Activated T-cell treated with anti-CD3 and anti-CD28 coated beads for 4 hours (primary cell): ENCODE measurements around the gene RPS17.
"Not testable (repeated sequence)": the region's sequence is repeated elsewhere in the genome, so short reads cannot be mapped to it uniquely, and the experiment has no call there.

Source experiments
- DNase-seq: peaks from one replicate; pipeline ENCODE4 v3.0.0-alpha.2; 2020

RPS17 gene

DNA sequence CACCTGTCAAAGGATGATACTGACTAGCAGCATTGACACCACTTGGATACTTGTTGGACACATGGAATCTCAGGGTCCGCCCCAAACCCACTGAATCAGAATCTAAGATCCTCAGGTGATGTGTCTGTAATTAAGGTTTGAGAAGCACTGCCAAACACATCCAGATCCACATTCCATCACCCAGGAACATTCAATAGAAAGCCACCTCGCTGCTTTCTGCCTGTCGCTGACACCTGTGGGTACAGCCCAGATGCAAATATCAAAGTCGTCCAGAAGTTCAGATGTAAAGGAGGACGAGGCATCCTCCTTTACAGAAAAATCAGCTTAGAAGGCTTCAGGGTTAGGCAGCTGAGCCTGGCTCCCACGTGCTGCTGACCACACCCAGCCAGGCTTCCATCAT is 5.2 kb upstream of the RPS17 start:
- no peak for DNase-seq

DNA sequence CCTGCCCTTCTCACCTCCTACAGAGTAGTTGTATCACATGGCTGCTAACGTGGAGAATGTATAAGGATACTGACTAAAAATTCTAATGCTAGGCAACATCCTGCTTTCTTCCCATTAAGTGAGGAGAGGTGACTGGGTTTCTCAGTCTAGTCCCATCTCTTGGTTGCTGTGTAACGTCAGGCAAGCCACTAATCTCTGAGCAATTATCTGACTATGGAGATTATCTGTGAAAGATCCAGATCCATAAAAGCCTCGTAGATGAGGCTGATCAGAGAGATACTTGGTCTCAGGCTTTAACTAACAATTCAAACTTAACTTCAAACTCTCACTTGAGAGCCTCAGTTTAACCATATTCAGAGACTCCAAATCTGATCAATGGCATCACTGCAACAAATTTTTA is 4.7 kb upstream of the RPS17 start:
- DNase-seq, result no peak

DNA sequence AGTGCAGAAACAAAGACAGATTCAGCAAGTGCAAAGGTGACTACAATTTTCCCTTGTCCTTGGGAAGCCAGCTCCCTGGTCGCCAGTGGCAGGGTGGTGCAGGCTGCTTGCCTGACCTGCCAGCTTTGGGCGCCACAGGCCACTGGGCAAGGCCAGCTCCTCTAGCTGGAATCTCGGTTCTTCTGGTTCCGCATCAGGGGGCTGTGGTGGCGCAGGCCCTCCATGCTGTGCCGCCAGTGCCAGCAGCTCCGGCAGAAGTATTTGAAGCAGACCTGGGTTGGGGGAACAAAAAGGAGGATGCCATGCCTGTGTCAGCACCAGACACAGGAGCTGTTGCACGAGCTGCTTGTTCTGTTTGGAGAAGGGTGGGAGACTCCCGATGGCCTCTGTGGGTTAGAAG is 4.2 kb upstream of the RPS17 start:
- no peak for DNase-seq

DNA sequence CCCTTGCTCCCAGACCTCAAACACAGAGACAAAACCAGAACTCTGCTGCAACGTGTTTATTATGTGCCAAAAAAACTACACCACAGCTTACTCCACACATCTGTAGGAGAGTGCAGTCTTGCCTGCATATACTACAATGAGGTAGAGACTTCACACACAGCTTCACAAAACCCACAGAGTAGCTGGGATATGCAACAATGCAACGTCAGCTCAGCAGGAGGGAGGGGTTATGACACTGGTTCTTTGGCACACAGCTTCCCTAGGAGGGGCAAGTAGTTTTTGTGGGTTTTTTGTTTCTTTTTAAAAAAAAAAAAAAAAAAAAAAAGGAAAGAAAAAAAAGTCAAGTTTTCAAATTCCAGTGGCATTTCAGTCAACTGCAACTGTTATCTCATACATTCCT is 2.9 kb upstream of the RPS17 start:
- no peak for DNase-seq

DNA sequence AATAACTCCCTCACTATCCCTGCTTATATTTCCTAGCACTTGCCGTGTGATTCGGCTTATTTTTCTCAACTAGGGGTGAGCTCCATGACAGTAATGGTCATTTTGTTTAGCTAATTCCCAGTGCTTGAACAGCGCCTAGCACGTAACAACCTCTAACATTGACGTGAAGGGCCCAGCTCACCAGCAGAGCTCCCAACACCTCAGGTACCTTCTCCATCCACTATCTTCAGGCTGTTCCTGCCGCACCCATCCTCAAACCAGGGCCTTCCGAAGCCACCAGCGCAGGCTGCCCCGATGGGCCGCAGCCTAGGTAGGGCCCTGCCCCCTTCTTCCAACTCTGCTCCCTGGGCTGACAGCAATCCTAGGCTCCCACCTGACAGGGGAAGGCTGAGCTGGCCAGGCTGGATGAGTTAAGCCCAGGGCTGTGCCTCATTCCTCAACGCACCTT is 751 bp upstream of the RPS17 start:
- no peak for DNase-seq

DNA sequence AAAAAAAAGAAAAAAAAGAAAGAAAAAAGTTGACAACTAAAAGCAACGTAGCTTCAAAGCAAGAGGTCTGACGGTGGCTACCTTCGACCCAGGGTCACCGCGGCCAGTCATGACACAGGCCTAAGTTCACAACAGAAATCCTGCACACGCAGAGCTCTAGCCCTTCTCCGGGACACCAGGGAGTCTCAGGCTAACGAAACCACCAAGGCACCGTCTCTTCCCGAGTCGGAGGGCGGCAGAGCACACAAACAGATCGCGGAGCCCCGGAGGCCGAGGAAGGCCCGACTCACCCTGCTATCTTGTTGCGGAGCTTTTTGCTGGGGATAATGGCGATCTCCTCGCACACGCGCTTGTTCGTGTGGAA is 584 bp downstream of the RPS17 start:
- no peak for DNase-seq

DNA sequence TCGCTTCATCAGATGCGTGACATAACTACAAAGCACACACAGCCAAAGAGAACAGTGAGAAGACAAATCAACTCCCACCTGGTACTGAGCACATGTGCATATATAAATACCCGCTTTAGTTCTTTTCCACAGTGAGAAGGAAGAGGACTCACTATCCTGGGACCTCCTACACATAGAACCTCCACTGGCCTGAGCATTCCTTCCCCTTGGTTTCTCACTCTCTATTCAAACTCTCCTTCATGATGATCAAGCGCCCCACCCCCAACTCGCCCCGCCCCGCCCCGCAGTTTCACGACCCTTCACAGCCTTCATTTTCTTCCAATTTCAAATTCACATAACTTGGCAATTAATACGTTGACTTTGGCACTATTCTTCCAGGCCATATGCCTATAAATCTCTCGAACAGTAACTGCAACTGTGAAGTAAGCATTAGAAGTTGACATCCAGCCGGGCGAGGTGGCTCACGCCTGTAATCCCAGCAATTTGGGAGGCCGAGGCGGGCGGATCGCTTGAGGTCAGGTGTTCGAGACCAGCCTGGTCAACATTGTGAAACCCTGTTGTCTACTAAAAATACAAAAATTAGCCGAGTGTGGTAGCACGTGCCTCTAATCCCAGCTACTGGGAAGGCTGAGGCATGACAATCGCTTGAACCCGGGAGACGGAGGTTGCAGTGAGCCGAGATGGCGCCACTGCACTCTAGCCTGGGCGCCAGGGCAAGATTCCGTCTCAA is 1.1 kb downstream of the RPS17 start:
- no peak for DNase-seq

DNA sequence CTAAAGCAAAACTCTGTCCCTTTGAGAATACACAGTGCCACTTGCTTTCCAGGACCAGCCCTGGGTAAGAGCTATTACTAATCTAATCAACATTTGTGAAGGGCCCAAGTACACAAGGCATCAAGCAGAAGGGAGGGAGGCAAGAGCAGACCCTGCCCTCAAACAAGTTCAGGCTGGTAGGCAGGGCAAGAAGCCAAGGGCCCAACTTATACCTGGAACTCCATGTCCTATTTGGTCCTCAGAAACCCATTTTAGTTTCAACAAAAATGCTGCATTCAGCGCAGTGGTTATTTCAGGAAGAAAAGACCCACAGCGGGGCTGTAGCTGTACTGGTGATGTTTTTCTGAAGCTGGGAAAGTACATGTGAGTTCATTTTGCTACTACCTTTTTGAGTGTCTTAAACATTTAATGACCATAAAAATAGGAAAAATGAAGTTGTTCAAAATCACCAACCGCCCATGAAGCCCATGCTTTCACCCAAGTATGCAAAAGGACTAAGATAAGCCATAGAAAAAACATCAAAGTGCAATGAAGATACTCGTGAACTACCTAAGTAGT is 2.8 kb downstream of the RPS17 start:
- DNase-seq, result no peak

DNA sequence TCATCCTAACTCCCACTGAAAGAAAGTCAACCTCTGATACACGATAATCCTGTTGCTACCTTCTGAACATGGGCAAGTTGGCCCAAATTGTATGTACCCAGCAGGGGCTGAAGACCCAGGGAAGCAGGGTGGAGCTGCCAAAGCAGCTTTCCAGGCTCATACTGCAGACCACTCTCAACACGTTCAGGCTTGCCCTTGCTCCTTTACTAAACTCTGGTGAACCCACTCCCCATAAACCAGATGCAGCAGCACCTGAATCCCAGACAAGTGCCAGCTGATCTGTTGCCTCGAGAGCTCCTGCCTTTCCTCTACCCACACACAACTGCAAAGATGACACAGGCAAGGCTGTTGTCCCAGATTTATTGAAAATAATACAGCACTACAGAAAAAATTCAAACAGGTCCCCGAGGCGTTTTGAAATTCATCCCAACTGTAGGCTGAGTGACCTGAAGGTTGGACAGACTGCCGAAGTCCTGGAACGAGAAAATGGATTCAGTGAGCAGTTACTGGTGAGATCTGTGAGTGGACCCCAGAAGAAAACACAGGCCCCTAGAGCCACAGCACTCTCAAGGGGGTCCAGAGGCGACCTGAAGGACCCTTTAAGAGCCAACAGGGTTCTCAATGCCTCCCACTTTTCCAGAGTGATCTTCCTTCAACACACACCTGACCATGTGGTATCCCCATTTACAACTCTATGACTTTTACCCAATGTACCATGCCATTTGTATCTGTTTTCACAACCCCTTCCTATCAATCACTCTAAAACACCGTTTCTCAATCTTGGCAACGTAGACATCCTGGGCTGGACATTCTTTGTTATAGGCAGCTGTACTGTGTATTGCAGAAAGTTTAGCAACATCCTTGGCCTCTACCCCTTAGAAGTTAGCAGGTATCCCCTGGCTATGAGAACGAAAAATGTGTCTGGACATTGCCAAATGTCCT is 3.6 kb downstream of the RPS17 start:
- DNase-seq, result no peak

DNA sequence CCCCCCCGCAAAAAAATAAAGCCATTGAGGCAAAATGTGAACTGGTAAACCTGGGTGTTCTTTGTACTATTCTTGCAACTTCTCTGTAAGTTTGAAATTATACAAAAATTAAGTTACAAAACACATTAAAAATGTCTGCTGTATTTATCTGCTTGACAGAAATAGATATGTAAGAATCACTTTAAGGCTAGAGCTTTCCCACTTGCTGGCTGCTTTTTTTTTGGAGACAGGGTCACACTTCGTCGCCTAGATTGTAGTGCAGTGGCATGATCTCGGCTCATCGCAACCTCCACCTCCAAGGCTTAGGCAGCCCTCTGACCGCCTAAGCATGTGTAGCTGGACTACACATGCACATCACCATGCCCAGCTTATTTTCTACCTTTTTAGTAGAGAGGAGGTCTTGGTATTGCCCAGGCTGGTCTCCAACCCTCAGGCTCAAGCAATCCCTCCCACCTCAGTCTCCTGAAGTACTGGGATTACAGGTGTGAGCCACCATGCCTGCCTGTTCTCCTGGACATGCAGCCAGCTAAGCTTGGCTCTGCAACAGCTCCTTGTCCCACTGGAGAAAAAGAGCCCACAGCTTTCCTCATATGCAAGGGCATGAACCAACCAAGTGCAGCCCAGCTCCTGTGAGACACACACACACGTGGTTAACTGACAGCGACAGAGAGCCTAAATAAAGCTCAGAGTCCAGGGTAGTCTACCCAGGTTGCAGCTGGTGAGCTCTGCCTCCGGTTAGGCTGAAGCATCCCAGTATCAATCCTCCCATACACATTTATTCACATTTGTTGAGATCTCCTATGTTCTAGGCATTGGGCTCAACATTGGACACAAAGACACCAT is 4.5 kb downstream of the RPS17 start:
- no peak for DNase-seq

DNA sequence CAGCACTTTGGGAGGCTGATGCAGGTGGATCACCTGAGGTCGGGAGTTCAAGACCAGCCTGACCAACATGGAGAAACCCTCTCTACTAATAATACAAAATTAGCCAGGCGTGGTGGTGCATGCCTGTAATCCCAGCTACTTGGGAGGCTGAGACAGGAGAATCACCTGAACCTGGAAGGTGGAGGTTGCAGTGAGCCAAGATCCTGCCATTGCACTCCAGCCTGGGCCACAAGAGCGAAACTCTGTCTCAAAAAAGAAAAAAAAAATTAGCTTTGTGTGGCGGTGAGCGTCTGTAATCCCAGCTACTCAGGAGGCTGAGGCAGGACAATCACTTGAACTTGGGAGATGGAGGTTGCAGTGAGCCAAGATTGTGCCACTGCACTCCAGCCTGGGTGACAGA is 5.1 kb downstream of the RPS17 start:
- DNase-seq, result not testable (repeated sequence)

DNA sequence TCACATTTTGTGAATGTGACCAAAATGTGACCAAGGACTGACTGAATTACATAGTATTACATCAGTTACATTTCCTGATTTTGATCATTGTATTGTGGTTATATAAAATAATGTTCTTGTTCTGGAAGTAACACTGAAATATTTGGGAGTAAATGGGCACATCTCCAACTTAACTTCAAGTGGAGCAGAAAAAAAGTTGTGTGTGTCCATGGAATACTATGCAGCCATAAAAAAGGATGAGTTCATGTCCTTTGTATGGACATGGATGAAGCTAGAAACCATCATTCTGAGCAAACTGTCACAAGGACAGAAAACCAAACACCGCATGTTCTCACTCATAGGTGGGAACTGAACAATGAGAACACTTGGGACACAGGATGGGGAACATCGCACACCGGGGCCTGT is 5.8 kb downstream of the RPS17 start:
- DNase-seq, result not testable (repeated sequence)

DNA sequence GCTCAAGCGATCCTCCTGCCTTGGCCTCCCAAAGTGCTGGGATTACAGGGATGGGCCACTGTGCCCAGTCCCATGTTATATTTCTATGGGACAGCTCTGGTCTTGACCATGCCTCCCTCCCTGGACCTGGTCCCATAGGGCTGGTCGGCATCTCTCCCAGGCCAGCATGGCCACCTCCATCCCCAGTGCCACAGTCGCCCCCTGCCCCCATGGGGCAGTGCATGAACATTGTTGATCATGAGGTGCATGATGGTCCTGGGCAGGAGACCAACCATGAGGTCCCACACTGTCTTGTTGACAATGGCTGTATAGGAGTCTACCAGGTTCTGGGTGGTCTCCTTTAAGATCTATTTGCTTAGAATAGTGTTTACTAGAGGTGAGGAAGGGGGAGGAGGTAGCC is 6.5 kb downstream of the RPS17 start:
- DNase-seq, result no peak

DNA sequence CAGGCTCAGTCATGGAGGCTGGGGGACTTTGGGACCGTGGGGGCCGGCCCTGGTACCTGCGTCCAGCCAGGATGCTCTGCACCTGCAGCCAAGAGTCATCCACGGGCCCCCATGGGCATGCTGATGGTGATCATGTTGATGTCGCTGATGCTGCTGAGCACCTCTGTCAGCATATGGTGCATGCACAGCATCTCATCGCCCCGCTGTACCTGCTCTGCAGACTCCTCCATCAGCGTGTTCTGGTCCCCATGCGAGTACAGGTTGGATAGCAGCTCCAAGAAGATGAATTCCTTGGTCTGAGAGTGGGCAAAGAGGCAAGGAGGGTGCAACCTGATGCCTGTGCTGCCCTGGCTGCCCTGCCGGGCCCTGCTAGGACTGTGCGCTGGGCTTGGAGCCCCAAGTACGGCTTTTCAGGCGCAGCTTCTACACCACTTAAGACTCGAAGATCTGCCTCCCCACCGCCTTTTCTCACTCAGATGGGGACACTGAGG is 7.2 kb downstream of the RPS17 start:
- DNase-seq, result no peak

DNA sequence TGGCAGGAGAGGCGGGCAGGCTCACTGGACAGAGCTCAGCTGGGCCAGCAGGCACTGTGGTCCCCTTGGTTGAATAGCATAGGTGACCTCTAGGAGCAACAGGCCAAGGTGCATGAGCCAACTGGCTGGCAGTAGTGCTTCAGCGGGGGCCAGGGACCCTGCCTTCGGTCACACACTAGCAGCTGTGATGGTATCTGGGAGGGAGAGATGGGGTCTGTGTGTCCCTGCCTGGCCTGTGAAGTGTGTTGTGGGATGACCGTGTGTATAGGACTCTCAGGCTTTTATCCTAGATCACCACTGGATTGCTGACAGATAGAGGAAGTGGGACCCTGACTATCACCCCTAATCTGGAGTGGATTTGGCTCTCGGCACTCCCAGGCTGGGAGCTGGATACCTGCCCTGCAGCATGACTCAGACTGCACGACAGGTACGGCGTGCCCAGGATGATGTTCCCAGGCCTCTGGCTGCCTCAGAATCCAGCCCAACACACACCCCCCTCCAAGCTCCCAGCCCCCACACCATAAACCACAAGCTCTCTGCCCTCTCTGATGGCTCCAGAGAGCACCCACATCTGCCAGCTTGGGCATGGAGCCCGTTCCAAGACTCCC is 7.8 kb downstream of the RPS17 start:
- DNase-seq, result no peak

DNA sequence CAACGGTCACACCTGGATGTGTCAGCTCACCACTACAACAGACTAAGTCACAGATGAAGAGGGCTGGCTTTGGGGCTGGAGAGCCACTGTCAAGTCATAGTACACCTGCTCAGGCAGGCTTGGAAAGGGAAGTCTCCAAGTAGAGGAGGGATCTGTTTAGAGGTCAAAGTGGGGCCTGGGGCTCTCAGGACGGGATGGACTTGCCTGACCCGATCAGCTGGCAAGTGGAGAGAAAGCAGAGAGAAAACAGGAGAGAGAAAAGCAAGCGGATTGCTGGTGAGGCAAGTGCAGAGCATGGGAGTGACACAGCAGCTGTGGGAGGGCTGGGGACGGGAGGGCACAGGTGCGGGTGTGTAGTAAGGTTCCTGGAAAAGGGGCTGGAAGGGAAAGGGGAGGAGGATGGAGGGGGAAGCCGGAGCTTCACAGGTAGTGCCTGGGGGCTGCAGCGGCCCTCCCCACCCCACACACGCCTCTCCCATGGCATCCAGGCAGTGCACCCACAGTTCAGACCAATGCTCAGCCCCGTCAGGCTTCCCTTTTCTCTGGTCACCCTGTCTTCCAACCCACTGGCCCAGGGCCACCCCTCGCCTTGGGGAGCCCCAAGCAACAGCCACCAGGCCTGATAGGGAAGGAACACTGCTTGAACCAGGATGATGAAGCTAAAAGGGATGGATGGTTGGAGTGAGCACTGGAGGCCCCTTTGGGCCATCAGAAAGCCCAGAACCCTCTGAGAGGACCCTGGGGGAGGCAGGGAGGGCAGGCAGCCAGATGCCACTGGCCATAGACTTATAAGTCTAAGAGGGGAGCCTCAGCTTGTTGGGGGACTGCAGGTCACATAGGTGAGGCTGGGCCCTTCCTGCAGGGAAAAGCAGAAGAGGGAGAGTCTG is 8.5 kb downstream of the RPS17 start:
- no peak for DNase-seq

DNA sequence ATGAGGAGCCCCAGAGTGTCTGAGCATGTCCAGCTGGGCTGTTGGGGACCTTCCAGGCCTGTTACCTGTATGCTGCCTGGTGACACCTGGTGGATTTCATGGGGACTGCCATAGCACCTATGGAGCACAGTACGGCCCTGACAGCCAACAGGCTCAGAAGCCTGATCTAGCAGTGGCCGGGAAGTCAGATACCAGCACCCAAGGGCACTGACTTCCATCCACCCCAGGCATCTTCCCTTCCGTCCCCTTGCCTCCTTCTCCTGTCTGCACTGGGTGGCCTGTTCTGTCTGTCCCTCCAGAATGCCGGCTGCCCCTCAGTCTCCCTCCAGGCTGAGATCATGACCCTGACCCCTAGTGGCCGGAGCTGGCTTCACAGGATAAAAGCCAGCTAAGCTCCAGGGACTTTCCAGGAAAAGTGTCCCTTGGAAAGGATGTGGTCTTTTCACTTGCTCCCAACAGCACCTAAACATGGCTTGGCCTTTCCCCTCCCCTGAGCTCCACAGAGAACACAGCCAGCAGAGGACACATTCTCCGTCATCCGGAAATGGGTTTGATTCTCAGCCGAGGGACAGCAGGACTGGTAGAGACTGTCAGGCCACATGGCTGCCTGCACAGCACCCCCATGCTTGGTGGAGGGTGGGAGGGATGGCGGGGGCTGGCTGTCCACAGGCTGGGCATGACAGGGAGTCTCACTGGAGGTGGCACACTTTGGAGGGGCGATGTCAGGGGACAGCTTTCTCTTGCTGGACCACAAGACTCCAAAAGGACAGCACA is 9.5 kb downstream of the RPS17 start:
- DNase-seq, result peak; percentile 55

DNA sequence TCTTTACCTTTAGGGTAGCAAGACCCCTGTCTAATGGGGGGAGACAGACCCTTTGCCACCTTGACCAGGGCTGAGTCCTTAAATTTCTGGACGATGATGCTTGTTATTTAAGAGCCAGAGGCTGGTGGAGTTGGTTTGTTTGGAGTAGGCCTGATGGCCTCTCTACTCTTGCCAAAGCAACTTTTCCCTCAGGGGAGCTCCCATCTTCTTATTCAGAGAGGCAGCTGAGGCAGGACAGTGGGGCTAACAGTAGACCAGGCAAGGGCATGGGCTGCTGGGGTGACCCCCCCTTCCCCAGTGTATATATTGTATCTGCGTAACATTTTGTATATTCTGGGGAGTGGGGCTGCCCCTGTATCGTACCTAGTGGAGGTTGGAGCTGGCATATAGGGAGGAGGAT is 10.3 kb downstream of the RPS17 start:
- DNase-seq, result no peak

DNA sequence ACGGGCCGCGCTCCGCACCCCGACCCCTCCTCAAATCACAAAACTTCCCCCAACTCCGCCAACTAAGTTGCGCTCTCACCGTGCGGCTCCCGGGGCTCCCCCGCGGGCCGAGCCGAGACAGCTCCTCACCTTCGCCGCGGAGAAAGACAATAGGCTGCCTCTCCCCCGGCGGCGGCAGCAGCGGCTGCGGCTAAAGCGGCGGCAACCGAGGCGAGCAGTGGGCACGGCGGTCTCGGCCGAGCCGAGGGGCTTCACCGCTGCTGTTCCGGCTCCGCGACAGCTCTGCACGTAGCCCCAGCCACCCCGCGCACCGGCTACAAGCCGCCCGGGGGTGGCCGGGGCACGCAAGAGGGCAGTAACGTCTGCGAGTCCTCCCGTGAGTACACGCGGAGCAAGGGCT is 26.7 kb downstream of the RPS17 start:
- DNase-seq, result not testable (repeated sequence)

DNA sequence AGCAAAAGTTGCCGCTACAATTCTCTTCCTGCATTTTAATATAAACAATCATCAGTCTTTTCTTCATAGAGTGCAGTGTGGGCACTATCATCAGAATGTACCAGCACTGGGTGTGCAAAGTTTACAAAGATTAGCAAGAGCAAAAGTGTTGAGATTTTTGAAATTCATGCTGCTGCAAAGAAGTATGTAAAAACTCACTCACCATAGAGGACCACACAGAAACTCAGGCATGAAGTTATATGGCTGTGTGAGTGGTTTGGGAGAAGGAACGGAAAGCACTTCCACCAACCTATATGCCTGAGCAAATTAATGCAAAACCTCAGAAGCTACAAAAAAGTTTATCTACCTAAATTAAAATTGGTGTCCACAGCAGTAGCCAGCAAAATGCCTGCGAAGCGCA is 32.6 kb downstream of the RPS17 start:
- DNase-seq, result not testable (repeated sequence)
